GM23248 (cell line): ENCODE measurements around the gene ECI1.

ENCODE experiments used
- EZH2 ChIP-seq: fragments of 200-600 bp; sonication (generic); IDR thresholded peaks from 2 replicates; pipeline ENCODE4 v1.6.1; 2018; ENCODE audit warnings: antibody characterized with exemption, mild to moderate bottlenecking; ENCODE audit not compliant: insufficient read depth, poor library complexity, severe bottlenecking
- EZH2phosphoT487 ChIP-seq: fragments of 200-600 bp; sonication (generic); IDR thresholded peaks from 2 replicates; pipeline ENCODE4 v1.6.1; 2018; ENCODE audit warnings: antibody characterized with exemption, moderate library complexity, mild to moderate bottlenecking, low read depth; ENCODE audit not compliant: insufficient read depth

GRCh38 chr16:2267913-2268666 is 16.7 kb upstream of the ECI1 start, which contains the start of gene RNPS1:
- TF ChIP-seq EZH2 (no peak), EZH2phosphoT487 (no peak)
